ENCODE measurements around the gene KCNH3. TPM values are rescaled to one million over a fixed set of nuclear protein-coding genes. Genes with fewer than 3 reads are reported as not detected.

KCNH3 gene
- total and polyA plus RNA-seq, 4 donors, result 0.07 to 0.24 (median 0.19) TPM; not detected in 1

DNA sequence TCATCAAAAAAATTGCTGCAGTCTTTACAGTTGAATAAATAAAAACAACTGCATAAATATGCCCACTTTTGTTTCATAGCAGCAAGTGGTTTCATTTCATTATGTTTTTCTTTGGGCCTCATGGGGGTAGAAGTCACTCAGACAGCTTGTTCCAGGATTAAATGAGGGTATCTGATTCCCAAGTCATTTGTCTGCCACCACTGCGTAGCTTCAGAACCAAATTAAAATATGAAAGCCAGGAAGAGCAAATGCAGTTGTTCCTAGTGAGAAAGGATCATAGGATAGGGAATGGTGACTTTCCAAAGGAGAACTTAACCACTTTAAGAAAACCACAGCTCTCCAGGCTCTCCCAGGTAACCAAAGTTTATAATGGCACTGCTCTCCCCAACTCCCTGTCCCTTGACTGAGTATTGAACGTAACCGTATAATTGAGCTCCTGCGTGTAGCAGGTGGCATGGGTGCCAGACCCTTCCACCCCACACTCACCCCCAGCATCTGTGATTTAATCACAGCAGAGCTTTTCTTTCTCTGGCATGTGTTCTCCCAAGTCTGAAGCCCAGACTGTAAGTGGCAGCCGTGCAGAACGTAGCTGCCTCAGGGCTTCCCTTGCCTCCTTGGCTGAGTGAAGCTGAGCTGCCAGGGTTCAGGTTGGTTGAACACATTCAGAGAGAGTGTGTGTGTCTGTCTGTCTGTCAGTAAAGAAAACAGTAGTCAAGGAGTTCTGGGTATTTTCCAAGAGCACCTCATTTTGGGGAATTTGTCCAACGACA is 11.3 kb upstream of the KCNH3 start:
- Histone ChIP-seq H3K27me3 (ENCODE audit: control insufficient read depth in 4 of 4, insufficient read depth in 4 of 4, low read length in 3 of 4) (no peaks in the 10 kb centered on the region), H3K4me3 (ENCODE audit: low read depth in 1 of 3, low read length in 3 of 3) (no peak overlapping the region), H3K9ac (ENCODE audit: low read depth in 1 of 2, low read length in 2 of 2) (no peak overlapping the region), H3K4me1 (ENCODE audit: control insufficient read depth in 4 of 4, insufficient read depth in 4 of 4, low read length in 3 of 4) (no peaks in the 10 kb centered on the region), H3K27ac (ENCODE audit: low read depth in 1 of 2, low read length in 2 of 2) (no peak overlapping the region), H3K9me3 (ENCODE audit: control insufficient read depth in 4 of 4, low read length in 3 of 4) (no peaks in the 10 kb centered on the region), H3K36me3 (ENCODE audit: control insufficient read depth in 4 of 4, insufficient read depth in 3 of 4, low read depth in 1 of 4, low read length in 3 of 4) (peaks cover 2 to 16% (median 5%) of the 10 kb centered on the region in 4 donors)
- TF ChIP-seq HNF4A (conservative IDR thresholded peaks at IDR 0.05) (no peak), FOXA2 (IDR thresholded peaks at IDR 0.05) (no peak), GABPA (IDR thresholded peaks at IDR 0.05 in 1 of 2, conservative IDR thresholded peaks at IDR 0.05 in 1 of 2) (no peak), SP1 (IDR thresholded peaks at IDR 0.05) (no peak)
- TF ChIP-seq, protein P1, sequence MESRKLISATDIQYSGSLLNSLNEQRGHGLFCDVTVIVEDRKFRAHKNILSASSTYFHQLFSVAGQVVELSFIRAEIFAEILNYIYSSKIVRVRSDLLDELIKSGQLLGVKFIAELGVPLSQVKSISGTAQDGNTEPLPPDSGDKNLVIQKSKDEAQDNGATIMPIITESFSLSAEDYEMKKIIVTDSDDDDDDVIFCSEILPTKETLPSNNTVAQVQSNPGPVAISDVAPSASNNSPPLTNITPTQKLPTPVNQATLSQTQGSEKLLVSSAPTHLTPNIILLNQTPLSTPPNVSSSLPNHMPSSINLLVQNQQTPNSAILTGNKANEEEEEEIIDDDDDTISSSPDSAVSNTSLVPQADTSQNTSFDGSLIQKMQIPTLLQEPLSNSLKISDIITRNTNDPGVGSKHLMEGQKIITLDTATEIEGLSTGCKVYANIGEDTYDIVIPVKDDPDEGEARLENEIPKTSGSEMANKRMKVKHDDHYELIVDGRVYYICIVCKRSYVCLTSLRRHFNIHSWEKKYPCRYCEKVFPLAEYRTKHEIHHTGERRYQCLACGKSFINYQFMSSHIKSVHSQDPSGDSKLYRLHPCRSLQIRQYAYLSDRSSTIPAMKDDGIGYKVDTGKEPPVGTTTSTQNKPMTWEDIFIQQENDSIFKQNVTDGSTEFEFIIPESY (IDR thresholded peaks at IDR 0.05), result no peak
- TF ChIP-seq, protein P2, sequence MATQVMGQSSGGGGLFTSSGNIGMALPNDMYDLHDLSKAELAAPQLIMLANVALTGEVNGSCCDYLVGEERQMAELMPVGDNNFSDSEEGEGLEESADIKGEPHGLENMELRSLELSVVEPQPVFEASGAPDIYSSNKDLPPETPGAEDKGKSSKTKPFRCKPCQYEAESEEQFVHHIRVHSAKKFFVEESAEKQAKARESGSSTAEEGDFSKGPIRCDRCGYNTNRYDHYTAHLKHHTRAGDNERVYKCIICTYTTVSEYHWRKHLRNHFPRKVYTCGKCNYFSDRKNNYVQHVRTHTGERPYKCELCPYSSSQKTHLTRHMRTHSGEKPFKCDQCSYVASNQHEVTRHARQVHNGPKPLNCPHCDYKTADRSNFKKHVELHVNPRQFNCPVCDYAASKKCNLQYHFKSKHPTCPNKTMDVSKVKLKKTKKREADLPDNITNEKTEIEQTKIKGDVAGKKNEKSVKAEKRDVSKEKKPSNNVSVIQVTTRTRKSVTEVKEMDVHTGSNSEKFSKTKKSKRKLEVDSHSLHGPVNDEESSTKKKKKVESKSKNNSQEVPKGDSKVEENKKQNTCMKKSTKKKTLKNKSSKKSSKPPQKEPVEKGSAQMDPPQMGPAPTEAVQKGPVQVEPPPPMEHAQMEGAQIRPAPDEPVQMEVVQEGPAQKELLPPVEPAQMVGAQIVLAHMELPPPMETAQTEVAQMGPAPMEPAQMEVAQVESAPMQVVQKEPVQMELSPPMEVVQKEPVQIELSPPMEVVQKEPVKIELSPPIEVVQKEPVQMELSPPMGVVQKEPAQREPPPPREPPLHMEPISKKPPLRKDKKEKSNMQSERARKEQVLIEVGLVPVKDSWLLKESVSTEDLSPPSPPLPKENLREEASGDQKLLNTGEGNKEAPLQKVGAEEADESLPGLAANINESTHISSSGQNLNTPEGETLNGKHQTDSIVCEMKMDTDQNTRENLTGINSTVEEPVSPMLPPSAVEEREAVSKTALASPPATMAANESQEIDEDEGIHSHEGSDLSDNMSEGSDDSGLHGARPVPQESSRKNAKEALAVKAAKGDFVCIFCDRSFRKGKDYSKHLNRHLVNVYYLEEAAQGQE (IDR thresholded peaks at IDR 0.05), result no peak
- TF ChIP-seq, protein P3, sequence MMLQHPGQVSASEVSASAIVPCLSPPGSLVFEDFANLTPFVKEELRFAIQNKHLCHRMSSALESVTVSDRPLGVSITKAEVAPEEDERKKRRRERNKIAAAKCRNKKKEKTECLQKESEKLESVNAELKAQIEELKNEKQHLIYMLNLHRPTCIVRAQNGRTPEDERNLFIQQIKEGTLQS (IDR thresholded peaks at IDR 0.05), result no peak
- no peak for DNase-seq (ENCODE audit: low spot score)
- WGBS, result 97% methylated on average over 7 of the region's 7 CpGs

DNA sequence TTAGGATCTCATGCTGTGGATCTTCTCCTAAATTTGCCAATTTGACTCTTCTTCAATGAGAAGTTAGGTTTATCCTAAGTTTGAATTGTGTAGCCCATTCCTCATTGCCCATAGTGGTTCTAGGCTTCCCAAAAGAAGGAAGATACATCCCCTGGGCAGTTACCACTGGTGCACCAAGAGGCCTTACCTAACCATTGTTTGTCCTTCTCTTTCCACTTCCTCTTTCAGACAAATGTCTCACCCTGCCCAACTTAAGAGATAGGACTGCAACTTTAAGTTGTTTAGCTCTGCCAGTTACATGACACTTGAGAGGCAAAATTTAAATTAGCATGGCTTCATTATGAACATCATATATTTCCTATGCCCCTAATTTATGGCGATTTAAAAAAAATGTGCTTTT is 9.4 kb upstream of the KCNH3 start:
- H3K36me3 ChIP-seq (ENCODE audit: control insufficient read depth in 4 of 4, insufficient read depth in 3 of 4, low read depth in 1 of 4, low read length in 3 of 4), result peaks cover 2 to 12% (median 5%) of the 10 kb centered on the region in 4 donors
- H3K9me3 ChIP-seq (ENCODE audit: control insufficient read depth in 4 of 4, low read length in 3 of 4), result no peaks in the 10 kb centered on the region
- no peaks in the 10 kb centered on the region for H3K27me3 ChIP-seq (ENCODE audit: control insufficient read depth in 4 of 4, insufficient read depth in 4 of 4, low read length in 3 of 4)
- TF ChIP-seq EGR1 (IDR thresholded peaks at IDR 0.05; ENCODE audit: low read depth in 2 of 2) (no peak), HNF4G (IDR thresholded peaks at IDR 0.05) (no peak), NR2F2 (IDR thresholded peaks at IDR 0.05) (no peak), FOXA1 (IDR thresholded peaks at IDR 0.05) (no peak), FOXA2 (IDR thresholded peaks at IDR 0.05) (no peak), RXRA (IDR thresholded peaks at IDR 0.05) (no peak), YY1 (IDR thresholded peaks at IDR 0.05) (no peak), GABPA (IDR thresholded peaks at IDR 0.05 in 1 of 2, conservative IDR thresholded peaks at IDR 0.05 in 1 of 2) (no peak), TAF1 (conservative IDR thresholded peaks at IDR 0.05) (no peak), JUND (IDR thresholded peaks at IDR 0.05) (no peak), RAD21 (IDR thresholded peaks at IDR 0.05) (no peak), HNF4A (conservative IDR thresholded peaks at IDR 0.05) (no peak)
- TF ChIP-seq, protein P4, sequence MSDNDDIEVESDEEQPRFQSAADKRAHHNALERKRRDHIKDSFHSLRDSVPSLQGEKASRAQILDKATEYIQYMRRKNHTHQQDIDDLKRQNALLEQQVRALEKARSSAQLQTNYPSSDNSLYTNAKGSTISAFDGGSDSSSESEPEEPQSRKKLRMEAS (IDR thresholded peaks at IDR 0.05), result no peak
- TF ChIP-seq, protein P2 (IDR thresholded peaks at IDR 0.05), result no peak
- TF ChIP-seq, protein P5, sequence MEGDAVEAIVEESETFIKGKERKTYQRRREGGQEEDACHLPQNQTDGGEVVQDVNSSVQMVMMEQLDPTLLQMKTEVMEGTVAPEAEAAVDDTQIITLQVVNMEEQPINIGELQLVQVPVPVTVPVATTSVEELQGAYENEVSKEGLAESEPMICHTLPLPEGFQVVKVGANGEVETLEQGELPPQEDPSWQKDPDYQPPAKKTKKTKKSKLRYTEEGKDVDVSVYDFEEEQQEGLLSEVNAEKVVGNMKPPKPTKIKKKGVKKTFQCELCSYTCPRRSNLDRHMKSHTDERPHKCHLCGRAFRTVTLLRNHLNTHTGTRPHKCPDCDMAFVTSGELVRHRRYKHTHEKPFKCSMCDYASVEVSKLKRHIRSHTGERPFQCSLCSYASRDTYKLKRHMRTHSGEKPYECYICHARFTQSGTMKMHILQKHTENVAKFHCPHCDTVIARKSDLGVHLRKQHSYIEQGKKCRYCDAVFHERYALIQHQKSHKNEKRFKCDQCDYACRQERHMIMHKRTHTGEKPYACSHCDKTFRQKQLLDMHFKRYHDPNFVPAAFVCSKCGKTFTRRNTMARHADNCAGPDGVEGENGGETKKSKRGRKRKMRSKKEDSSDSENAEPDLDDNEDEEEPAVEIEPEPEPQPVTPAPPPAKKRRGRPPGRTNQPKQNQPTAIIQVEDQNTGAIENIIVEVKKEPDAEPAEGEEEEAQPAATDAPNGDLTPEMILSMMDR (IDR thresholded peaks at IDR 0.05; ENCODE audit: low read depth, low read length, missing input control), result no peak
- TF ChIP-seq, protein P3 (IDR thresholded peaks at IDR 0.05), result no peak
- peak; percentile 6 for DNase-seq (ENCODE audit: low spot score)
- no peaks in the 10 kb centered on the region for H3K4me1 ChIP-seq (ENCODE audit: control insufficient read depth in 4 of 4, insufficient read depth in 4 of 4, low read length in 3 of 4)
- H3K9ac ChIP-seq (ENCODE audit: low read depth in 1 of 2, low read length in 2 of 2), result no peak overlapping the region
- no peak overlapping the region for H3K4me3 ChIP-seq (ENCODE audit: low read depth in 1 of 3, low read length in 3 of 3)
- WGBS, result 95% methylated on average over 1 of the region's 1 CpG
- no peak overlapping the region for H3K27ac ChIP-seq (ENCODE audit: low read depth in 1 of 2, low read length in 2 of 2)
